HG02610 (cell line): ENCODE measurements around the gene MID2.
A peak's percentile ranks its signal among the peaks of the same experiment; 100 is the strongest.
"Not testable (repeated sequence)": the region's sequence is repeated elsewhere in the genome, so short reads cannot be mapped to it uniquely, and the experiment has no call there.

ENCODE experiments used
- ATAC-seq: cut with Tn5 transposase; IDR thresholded peaks from one replicate; pipeline ENCODE4 v1.9.1; 2021; ENCODE audit warnings: mild to moderate bottlenecking, moderate library complexity; ENCODE audit not compliant: unreplicated experiment

Gene MID2, protein sequence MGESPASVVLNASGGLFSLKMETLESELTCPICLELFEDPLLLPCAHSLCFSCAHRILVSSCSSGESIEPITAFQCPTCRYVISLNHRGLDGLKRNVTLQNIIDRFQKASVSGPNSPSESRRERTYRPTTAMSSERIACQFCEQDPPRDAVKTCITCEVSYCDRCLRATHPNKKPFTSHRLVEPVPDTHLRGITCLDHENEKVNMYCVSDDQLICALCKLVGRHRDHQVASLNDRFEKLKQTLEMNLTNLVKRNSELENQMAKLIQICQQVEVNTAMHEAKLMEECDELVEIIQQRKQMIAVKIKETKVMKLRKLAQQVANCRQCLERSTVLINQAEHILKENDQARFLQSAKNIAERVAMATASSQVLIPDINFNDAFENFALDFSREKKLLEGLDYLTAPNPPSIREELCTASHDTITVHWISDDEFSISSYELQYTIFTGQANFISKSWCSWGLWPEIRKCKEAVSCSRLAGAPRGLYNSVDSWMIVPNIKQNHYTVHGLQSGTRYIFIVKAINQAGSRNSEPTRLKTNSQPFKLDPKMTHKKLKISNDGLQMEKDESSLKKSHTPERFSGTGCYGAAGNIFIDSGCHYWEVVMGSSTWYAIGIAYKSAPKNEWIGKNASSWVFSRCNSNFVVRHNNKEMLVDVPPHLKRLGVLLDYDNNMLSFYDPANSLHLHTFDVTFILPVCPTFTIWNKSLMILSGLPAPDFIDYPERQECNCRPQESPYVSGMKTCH

DNA sequence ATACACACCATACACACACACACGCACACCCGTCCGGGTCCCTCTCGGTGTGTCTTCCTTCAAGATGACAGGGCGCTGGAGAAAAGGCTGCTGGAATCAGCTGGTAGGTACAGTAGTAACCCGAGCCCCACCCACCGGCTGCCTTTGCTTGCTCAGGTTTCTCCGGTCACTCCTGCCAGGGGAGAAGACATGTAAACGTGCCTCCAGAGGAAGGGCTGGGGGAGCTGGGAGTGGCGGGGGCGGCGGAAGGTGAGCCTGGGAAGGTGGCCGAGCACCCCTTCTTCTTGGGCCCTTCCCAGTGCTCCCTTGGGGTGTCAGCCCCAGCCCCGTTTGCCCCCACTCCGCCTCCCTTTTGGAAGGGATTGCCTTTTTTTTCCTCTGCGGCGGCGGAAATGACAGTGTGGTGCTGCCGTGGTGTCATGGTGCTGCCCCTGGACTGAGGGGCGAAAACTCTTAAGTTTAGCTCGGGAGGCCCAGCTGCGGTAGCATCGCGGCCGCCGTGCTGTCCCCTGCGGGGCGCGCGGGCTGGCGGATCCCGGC, at the start of gene MID2:
Gene MID2 (plus strand): TSS at position 169 of the 540 bp plus-strand sequence. CDS start 561 bp downstream, outside the sequence.
- ATAC-seq: peak; percentile 34

- ATAC-seq: peak; percentile 82
Observed at GRCh38 chrX:107776649-107777535, 48.8 kb upstream of the MID2 start.

GRCh38 chrX:107777536-107777832, 48.2 kb upstream of the MID2 start, which contains the start of gene NCBP2L:
TSS of gene NCBP2L (plus strand) at chrX:107777733. CDS start at chrX:107794221, 16,488 bp downstream.
- ATAC-seq: no peak

- ATAC-seq: no peak
Observed at GRCh38 chrX:107780525-107780924, 45.1 kb upstream of the MID2 start.

GRCh38 chrX:107787827-107788226, 37.8 kb upstream of the MID2 start:
- no peak for ATAC-seq

- ATAC-seq: no peak
Observed at GRCh38 chrX:107804427-107804826, 21.2 kb upstream of the MID2 start.

- no peak for ATAC-seq
Observed at GRCh38 chrX:107805179-107805578, 20.5 kb upstream of the MID2 start.

DNA sequence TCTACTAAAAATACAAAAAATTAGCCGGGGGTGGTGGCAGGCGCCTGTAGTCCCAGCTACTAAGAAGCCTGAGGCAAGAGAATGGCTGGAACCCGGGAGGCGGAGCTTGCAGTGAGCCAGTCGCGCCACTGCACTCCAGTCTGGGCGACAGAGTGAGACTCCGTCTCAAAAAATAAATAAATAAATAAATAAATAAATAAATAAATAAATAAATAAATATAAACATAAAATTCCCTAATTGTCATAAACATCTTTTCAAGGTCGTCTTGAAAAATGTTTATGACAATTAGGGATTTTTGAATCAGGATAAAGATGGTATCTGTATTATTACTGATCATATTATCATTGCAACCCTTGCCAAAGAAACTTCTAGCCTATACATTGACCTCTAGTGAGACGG, 15.6 kb upstream of the MID2 start:
- ATAC-seq: not testable (repeated sequence)

DNA sequence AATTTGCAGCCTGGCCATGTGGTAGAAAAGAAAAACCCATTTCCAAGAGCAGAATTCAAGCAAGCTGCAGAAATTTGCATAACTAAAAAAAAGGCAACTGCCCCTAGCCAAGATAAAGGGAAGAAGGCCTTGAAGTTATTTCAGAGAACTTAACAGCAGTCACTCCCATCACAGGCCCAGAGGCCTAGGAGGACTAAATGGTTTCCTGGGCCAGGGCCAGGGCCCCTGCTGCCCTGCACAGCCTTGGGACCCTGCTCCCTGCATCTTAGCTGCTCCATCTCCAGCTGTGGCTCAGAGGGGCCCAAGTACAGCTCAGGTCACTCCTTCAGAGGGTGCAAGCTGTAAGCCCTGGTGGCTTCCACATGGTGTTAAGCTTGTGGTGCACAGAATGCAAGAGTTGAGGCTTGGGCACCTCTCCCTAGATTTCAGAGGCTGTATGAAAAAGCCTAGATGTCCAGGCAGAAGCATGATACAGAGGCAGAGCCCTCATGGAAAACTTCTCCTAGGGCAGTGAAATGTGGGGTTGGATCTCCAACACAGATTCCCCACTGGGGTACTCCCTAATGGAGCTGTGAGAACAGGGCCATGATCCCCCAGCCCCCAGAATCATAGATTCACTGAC, 6.7 kb upstream of the MID2 start:
- no peak for ATAC-seq

GRCh38 chrX:107823042-107823441, 2.6 kb upstream of the MID2 start:
- ATAC-seq: no peak

DNA sequence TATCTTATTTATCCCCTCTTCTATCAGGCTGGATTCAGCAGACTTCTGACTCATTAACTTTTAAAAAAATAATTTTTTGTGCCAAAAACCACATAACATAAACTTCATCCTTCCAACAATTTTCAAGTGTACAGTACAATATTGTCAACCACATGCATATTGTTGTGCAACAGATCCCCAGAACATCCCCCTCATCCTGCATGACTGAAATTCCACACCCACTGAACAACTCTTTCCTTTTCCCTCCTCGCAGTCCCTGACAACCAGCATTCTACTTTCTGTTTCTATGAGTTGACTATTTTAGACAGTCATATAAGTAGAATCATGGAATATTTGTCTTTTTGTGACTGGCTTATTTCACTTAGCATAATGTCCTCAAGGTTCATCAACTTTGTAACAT, 2.2 kb upstream of the MID2 start:
- no peak for ATAC-seq

GRCh38 chrX:107826238-107827029, 768 bp downstream of the MID2 start:
- ATAC-seq: peak; percentile 40

DNA sequence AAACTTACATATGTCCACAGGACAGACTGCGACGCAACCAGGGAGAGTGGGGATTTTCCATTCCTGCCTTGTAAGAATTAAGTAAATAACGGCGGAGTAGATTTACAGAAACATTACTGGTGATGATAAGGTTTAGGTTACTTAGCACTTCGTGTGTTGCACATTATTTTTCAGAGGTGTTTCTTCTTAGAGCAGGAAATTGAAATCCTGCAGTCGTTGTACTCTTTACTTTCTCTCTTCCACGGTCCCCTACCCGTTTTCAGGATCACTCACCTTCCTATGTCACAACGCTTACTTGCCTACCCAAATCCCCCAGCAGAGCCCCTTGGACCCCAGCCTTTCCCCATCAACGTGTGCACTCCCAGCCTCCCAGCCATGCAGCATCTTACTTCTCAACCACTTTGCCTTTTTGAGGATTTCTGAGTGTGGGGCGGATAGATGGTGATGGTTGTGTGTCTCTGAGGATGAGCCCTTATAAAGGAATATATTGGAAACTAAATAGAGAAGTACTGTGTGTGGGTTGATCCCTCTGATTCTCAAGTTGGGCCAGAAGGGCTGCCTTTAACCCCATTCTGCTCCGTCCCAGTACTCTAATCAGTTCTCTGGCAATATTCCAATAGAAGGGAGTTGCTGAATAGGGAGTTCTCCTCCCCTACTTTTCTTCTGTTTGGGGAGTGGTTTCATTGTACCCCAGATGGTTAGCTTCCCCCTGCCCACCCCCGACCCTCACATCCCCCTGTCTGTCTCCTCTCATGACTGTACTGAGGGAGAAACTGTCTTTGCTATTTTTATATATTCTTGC, 1.6 kb downstream of the MID2 start:
- ATAC-seq: no peak

GRCh38 chrX:107827852-107828251, 2.2 kb downstream of the MID2 start:
- no peak for ATAC-seq

DNA sequence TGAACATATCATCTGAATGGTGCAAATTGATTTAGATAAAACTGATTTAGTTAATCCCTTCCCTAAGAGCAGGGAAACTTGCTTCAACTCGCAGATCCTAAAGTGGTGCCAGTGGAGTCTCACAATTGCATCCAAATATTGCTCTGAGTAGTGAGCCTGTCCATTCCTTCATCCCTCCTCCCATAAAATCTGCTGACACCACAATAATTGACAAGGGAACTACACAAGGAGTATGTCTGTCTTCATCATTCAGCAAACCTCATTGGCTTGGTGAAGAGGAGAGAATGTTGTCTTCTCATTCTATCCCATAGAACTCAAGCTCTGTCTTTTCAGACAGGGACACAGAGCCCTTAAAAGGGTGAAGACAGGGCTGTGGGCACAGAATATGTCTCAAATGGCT, 4.2 kb downstream of the MID2 start:
- no peak for ATAC-seq

- no peak for ATAC-seq
Observed at GRCh38 chrX:107831071-107831730, 5.5 kb downstream of the MID2 start.

DNA sequence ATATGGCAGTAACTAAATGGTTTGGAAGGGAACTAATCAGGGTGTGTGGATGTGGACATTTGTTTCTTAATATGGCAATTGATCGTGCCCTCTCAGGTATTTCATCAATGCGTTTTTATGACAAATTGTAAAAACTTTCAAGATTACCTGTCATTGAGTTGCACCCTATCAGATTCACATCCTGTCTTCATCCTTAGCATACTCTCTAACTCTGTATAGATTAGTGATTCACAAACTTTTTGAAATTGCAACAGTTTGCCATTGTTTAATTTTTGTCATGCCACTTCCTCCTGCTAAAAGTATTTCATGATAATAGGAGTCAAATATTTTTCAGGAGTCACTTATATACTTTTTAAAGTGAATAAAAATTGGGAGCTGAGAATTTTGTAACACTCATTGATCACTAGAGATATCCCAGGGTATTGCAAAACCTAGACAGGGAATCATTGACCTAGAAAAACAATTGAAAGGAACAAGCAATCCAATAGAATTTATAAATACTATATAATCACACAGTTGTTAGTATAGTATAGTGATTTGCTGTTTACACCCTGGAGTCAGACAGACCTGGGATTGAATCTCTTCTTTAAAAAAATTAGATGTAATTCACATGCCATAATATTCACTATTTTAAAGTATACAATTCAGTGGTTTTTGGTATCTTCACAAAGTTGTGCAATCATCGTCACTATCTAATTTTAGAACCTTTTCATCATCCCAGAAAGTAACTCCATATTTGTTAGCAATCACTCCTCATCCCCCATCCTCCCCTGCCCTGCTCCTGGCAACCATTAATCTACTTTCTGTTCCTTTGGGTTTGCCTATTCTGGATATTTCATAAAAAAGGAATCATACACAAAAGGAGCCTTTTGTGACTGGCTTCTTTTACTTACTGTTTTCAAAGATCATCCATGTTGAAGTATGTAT, 8.9 kb downstream of the MID2 start:
- no peak for ATAC-seq
